ENCODE measurements around the gene TAOK3.
"Not testable (repeated sequence)": the region's sequence is repeated elsewhere in the genome, so short reads cannot be mapped to it uniquely, and the experiment has no call there.

The TAOK3 gene

GRCh38 chr12:118189741-118190191, 182.9 kb downstream of the TAOK3 start:
- peak; percentile 50 for DNase-seq

GRCh38 chr12:118188690-118189371, 183.9 kb downstream of the TAOK3 start:
- DNase-seq, result peak; percentile 57

- DNase-seq, result no peak
Observed at GRCh38 chr12:118187751-118188435, 184.8 kb downstream of the TAOK3 start.

- DNase-seq, result no peak
Observed at GRCh38 chr12:118185602-118186397, 186.9 kb downstream of the TAOK3 start.

GRCh38 chr12:118183711-118184110, 189.0 kb downstream of the TAOK3 start:
- DNase-seq, result no peak

GRCh38 chr12:118183155-118183554, 189.6 kb downstream of the TAOK3 start:
- no peak for DNase-seq

GRCh38 chr12:118175823-118176447, 196.8 kb downstream of the TAOK3 start:
- no peak for DNase-seq

- DNase-seq, result no peak
Observed at GRCh38 chr12:118166946-118167345, 205.8 kb downstream of the TAOK3 start.

GRCh38 chr12:118164798-118165486, 207.8 kb downstream of the TAOK3 start:
- DNase-seq, result peak; percentile 20

- DNase-seq, result no peak
Observed at GRCh38 chr12:118160536-118160935, 212.2 kb downstream of the TAOK3 start.

GRCh38 chr12:118151755-118152154, 221.0 kb downstream of the TAOK3 start:
- DNase-seq, result no peak

GRCh38 chr12:118150625-118151024, 222.1 kb downstream of the TAOK3 start:
- no peak for DNase-seq

- no peak for DNase-seq
Observed at GRCh38 chr12:118148287-118148686, 224.4 kb downstream of the TAOK3 start.

- no peak for DNase-seq
Observed at GRCh38 chr12:118145798-118146156, 226.9 kb downstream of the TAOK3 start.

- no peak for DNase-seq
Observed at GRCh38 chr12:118145113-118145797, 227.5 kb downstream of the TAOK3 start.

GRCh38 chr12:118144499-118144898, 228.2 kb downstream of the TAOK3 start:
- DNase-seq, result no peak

GRCh38 chr12:118140825-118141224, 231.9 kb downstream of the TAOK3 start:
- DNase-seq, result no peak

- no peak for DNase-seq
Observed at GRCh38 chr12:118137148-118137678, 235.5 kb downstream of the TAOK3 start.

- peak; percentile 33 for DNase-seq
Observed at GRCh38 chr12:118136559-118137003, 236.1 kb downstream of the TAOK3 start.

GRCh38 chr12:118135788-118136558, 236.7 kb downstream of the TAOK3 start, which contains the start of gene PEBP1:
Gene PEBP1, plus strand, starts transcription at chr12:118136124. Its CDS starts 86 bp downstream, at chr12:118136210.
- peak; percentile 88 for DNase-seq

- not testable (repeated sequence) for DNase-seq
Observed at GRCh38 chr12:118129436-118129835, 243.3 kb downstream of the TAOK3 start.
